ENCODE measurements around the gene SMPX. TPM values are rescaled to one million over a fixed set of nuclear protein-coding genes. Genes with fewer than 3 reads are reported as not detected.

SMPX gene
- total and polyA plus RNA-seq, 2 of the 4 experiments (the other 2 are of a cell fraction), result not detected

GRCh38 chrX:21678048-21678612 is 79.8 kb downstream of the SMPX start:
- no peaks in the 10 kb centered on the region for H4K20me1 ChIP-seq (ENCODE audit: insufficient read depth, low read length)
- H4K91ac ChIP-seq (ENCODE audit: insufficient read depth, low read depth, low read length), result no peak overlapping the region
- H2BK5ac ChIP-seq (ENCODE audit: low read depth, low read length, poor library complexity, severe bottlenecking), result no peak overlapping the region
- no peaks in the 10 kb centered on the region for H3K9me1 ChIP-seq (ENCODE audit: insufficient read depth, low read length)
- H3K4me2 ChIP-seq (ENCODE audit: low read depth, low read length), result no peak overlapping the region
- intact Hi-C loops (cut with micrococcal nuclease) (no loop called here), dilution Hi-C loops (cut with HindIII; ENCODE audit: low sequenced_read_pairs, unreplicated experiment) (no loop called here), in situ Hi-C loops (cut with MboI; ENCODE audit: low sequenced_read_pairs) (no loop called here)
- POLR2A ChIA-PET (ENCODE audit: unreplicated experiment), result no interaction called here
- no peak overlapping the region for H4K5ac ChIP-seq (ENCODE audit: low read depth, low read length)
- no peak overlapping the region for H3K4ac ChIP-seq (ENCODE audit: low read depth, low read length)
- H3K4me3 ChIP-seq (ENCODE audit: insufficient read depth, low read depth, low read length), result no peak overlapping the region
- no peak overlapping the region for H2AK5ac ChIP-seq (ENCODE audit: low read depth, low read length)
- H2BK20ac ChIP-seq (ENCODE audit: low read depth, low read length), result no peak overlapping the region
- H3K79me1 ChIP-seq (ENCODE audit: low read depth in 1 of 2, low read length in 2 of 2), result no peaks in the 10 kb centered on the region
- ATAC-seq (ENCODE audit: low read depth) (no peak), DNase-seq (no peak)
- H2BK120ac ChIP-seq (ENCODE audit: low read depth, low read length), result no peak overlapping the region
- CTCF ChIA-PET, result no interaction called here
- BruUV-seq (replicated peaks), result no TSS peak
- no peak overlapping the region for H4K8ac ChIP-seq (ENCODE audit: low read depth in 2 of 2, low read length in 2 of 2)
- no peak overlapping the region for H3K9ac ChIP-seq (ENCODE audit: low read depth, low read length)
- H3K56ac ChIP-seq (ENCODE audit: extremely low read depth, insufficient read depth, low read length), result no peak overlapping the region
- no peak overlapping the region for H3K18ac ChIP-seq (ENCODE audit: low read depth, low read length)
- no peak overlapping the region for H2AFZ ChIP-seq (replicated peaks; ENCODE audit: low read length, poor library complexity)
- H3K23ac ChIP-seq (ENCODE audit: low read depth, low read length), result no peak overlapping the region
- H3K27me3 ChIP-seq (ENCODE audit: control insufficient read depth, insufficient read depth, low read length), result peaks cover 2% of the 10 kb centered on the region; the same call in 1 of the 2 replicates
- no peak overlapping the region for H2BK15ac ChIP-seq (ENCODE audit: low read depth, low read length)
- H3K4me1 ChIP-seq (ENCODE audit: control insufficient read depth, insufficient read depth, low read length), result no peaks in the 10 kb centered on the region
- H3K36me3 ChIP-seq (ENCODE audit: control insufficient read depth, insufficient read depth, low read length), result no peaks in the 10 kb centered on the region
- H2AK9ac ChIP-seq (replicated peaks; ENCODE audit: low read depth, low read length, poor library complexity), result no peak overlapping the region
- H3K27ac ChIP-seq (ENCODE audit: insufficient read depth, low read length), result no peak overlapping the region
- TF ChIP-seq MXI1 (IDR thresholded peaks at IDR 0.05; ENCODE audit: borderline replicate concordance, low read depth, low read length) (no peak), CEBPB (IDR thresholded peaks at IDR 0.05; ENCODE audit: low read depth, low read length) (no peak), RCOR1 (IDR thresholded peaks at IDR 0.05; ENCODE audit: insufficient replicate concordance, low read length) (no peak), FOS (IDR thresholded peaks at IDR 0.05; ENCODE audit: low read depth, low read length) (no peak), ELK1 (IDR thresholded peaks at IDR 0.05; ENCODE audit: borderline replicate concordance, low read depth, low read length) (no peak), BHLHE40 (IDR thresholded peaks at IDR 0.05; ENCODE audit: low read depth, low read length) (no peak), RAD21 (IDR thresholded peaks at IDR 0.05; ENCODE audit: low read length) (no peak), MAFK (IDR thresholded peaks at IDR 0.05; ENCODE audit: low read depth, low read length) (no peak), NFE2L2 (IDR thresholded peaks at IDR 0.05; ENCODE audit: low read depth, low read length) (no peak), CHD1 (IDR thresholded peaks at IDR 0.05; ENCODE audit: low read depth, low read length) (no peak), SMC3 (IDR thresholded peaks at IDR 0.05; ENCODE audit: low read depth, low read length) (no peak)
- H3K9me3 ChIP-seq (ENCODE audit: control insufficient read depth, insufficient read depth, low read length), result no peaks in the 10 kb centered on the region
- H3K14ac ChIP-seq (replicated peaks; ENCODE audit: low read depth, low read length), result no peak overlapping the region
- 60% methylated on average over 1 of the region's 4 CpGs; no CpG with 5 or more reads in 1 of the 2 experiments for WGBS, 2 experiments (ENCODE audit: extremely low coverage in 2 of 2, insufficient read length in 1 of 2)
